WTC11 (cell line): ENCODE data around the gene TACR1. TPM values are rescaled to one million over a fixed set of nuclear protein-coding genes. Genes with fewer than 3 reads are reported as not detected.

Experiments used
- ATAC-seq: fragments of 200-7000 bp; cut with Tn5 transposase; 2 replicates; pipeline ENCODE4 v1.10.0; 2021; ENCODE audit warnings: mild to moderate bottlenecking, moderate library complexity
- CTCF ChIA-PET: fragments of 300-600 bp; sonication (Branson Sonifier 250); formaldehyde crosslinking; loops from one replicate; lab custom pipeline; 2021; ENCODE audit warnings: antibody characterized with exemption; lab: Charles Lee
- POLR2A ChIA-PET: fragments of 350-600 bp; sonication (Branson Sonifier 250); formaldehyde crosslinking; loops from one replicate; lab custom pipeline; 2021; ENCODE audit warnings: antibody characterized with exemption; lab: Charles Lee
- DNase-seq: peaks from one replicate; pipeline ENCODE4 v3.0.0; 2021; ENCODE audit warnings: low spot score
- H3K27ac Mint-ChIP-seq: 2 replicates; pipeline ENCODE4 v1.8.0; 2021; ENCODE audit warnings: mixed read lengths
- H3K27me3 Mint-ChIP-seq: 2 replicates; pipeline ENCODE4 v1.8.0; 2021; ENCODE audit warnings: low read depth, mild to moderate bottlenecking, moderate library complexity, mixed read lengths
- H3K36me3 Mint-ChIP-seq: 2 replicates; pipeline ENCODE4 v1.8.0; 2021; ENCODE audit warnings: mixed read lengths
- H3K4me1 Mint-ChIP-seq: 2 replicates; pipeline ENCODE4 v1.8.0; 2022; ENCODE audit warnings: mixed read lengths
- H3K4me3 Mint-ChIP-seq: 2 replicates; pipeline ENCODE4 v1.8.0; 2021; ENCODE audit warnings: mild to moderate bottlenecking, moderate library complexity, mixed read lengths
- H3K9me3 Mint-ChIP-seq: 2 replicates; pipeline ENCODE4 v1.8.0; 2021; ENCODE audit warnings: mixed read lengths
- CBFB ChIP-seq: sonication (generic); formaldehyde crosslinking; IDR thresholded peaks from 2 replicates; pipeline ENCODE4 v1.8.1; 2022; ENCODE audit warnings: mild to moderate bottlenecking, low read depth, missing genetic modification reagents
- EMX1 ChIP-seq: fragments of 250-450 bp; sonication (Bioruptor Pico); IDR thresholded peaks from 2 replicates; pipeline ENCODE4 v1.8.0; 2021; ENCODE audit warnings: mild to moderate bottlenecking
- FOXP1 ChIP-seq: sonication (generic); formaldehyde crosslinking; IDR thresholded peaks from 2 replicates; pipeline ENCODE4 v1.8.0; 2022; ENCODE audit warnings: missing genetic modification reagents, mild to moderate bottlenecking, moderate library complexity, borderline replicate concordance
- GRHL2 ChIP-seq: fragments of 250-450 bp; sonication (Bioruptor Pico); IDR thresholded peaks from 2 replicates; pipeline ENCODE4 v1.8.0; 2022; ENCODE audit warnings: mild to moderate bottlenecking, moderate library complexity; ENCODE audit not compliant: insufficient replicate concordance, severe bottlenecking
- GTF2I ChIP-seq: fragments of 250-450 bp; sonication (Bioruptor Pico); conservative IDR thresholded peaks from 2 replicates; pipeline ENCODE4 v1.4.0; 2021; ENCODE audit warnings: mild to moderate bottlenecking
- HMGA2 ChIP-seq: fragments of 250-450 bp; sonication (Bioruptor Pico); IDR thresholded peaks from 2 replicates; pipeline ENCODE4 v1.4.0; 2021; ENCODE audit warnings: mild to moderate bottlenecking, moderate library complexity
- JAZF1 ChIP-seq: fragments of 250-450 bp; sonication (Bioruptor Pico); IDR thresholded peaks from 2 replicates; pipeline ENCODE4 v1.9.0; 2021; ENCODE audit warnings: moderate library complexity, mild to moderate bottlenecking, inconsistent platforms
- OVOL2 ChIP-seq: fragments of 250-450 bp; sonication (Bioruptor Pico); IDR thresholded peaks from 2 replicates; pipeline ENCODE4 v1.9.0; 2021; ENCODE audit warnings: mild to moderate bottlenecking, borderline replicate concordance
- RORB ChIP-seq: fragments of 250-450 bp; sonication (Bioruptor Pico); IDR thresholded peaks from 2 replicates; pipeline ENCODE4 v1.9.0; 2021; ENCODE audit warnings: mild to moderate bottlenecking
- SOX15 ChIP-seq: fragments of 250-450 bp; sonication (Bioruptor Pico); IDR thresholded peaks from 2 replicates; pipeline ENCODE4 v1.9.0; 2021; ENCODE audit warnings: mild to moderate bottlenecking
- TCF7 ChIP-seq: sonication (generic); formaldehyde crosslinking; IDR thresholded peaks from 2 replicates; pipeline ENCODE4 v1.8.0; 2022; ENCODE audit warnings: mild to moderate bottlenecking, low read depth, missing genetic modification reagents, moderate library complexity
- ZNF138 ChIP-seq: sonication (generic); formaldehyde crosslinking; conservative IDR thresholded peaks from 2 replicates; pipeline ENCODE4 v1.8.1; 2022; ENCODE audit warnings: mild to moderate bottlenecking, moderate library complexity, missing genetic modification reagents
- ZNF219 ChIP-seq: sonication (generic); formaldehyde crosslinking; IDR thresholded peaks from 2 replicates; pipeline ENCODE4 v1.8.0; 2023; ENCODE audit warnings: missing genetic modification reagents, mild to moderate bottlenecking, borderline replicate concordance
- ZNF416 ChIP-seq: fragments of 250-450 bp; sonication (Bioruptor Pico); IDR thresholded peaks from 2 replicates; pipeline ENCODE4 v1.9.0; 2021; ENCODE audit warnings: mild to moderate bottlenecking, inconsistent platforms
- ZNF423 ChIP-seq: fragments of 250-450 bp; sonication (Bioruptor Pico); IDR thresholded peaks from 2 replicates; pipeline ENCODE4 v2.1.2; 2022; ENCODE audit warnings: mild to moderate bottlenecking, moderate library complexity
- ZNF671 ChIP-seq: fragments of 250-450 bp; sonication (Bioruptor Pico); IDR thresholded peaks from 2 replicates; pipeline ENCODE4 v1.8.0; 2021; ENCODE audit warnings: mild to moderate bottlenecking
- total RNA-seq: library from RNA; stranded (reverse); gene quantifications from 3 replicates; pipeline ENCODE4 v1.2.3, GENCODE V29; 2021
- TF ChIP-seq, protein P1 (sequence below): sonication (generic); formaldehyde crosslinking; IDR thresholded peaks from 2 replicates; pipeline ENCODE4 v1.8.0; 2022; ENCODE audit warnings: mild to moderate bottlenecking, missing genetic modification reagents
- TF ChIP-seq, protein P2 (sequence below): sonication (generic); formaldehyde crosslinking; IDR thresholded peaks from 2 replicates; pipeline ENCODE4 v1.8.0; 2022; ENCODE audit warnings: mild to moderate bottlenecking, missing genetic modification reagents
- TF ChIP-seq, protein P3 (sequence below): sonication (generic); formaldehyde crosslinking; IDR thresholded peaks from 2 replicates; pipeline ENCODE4 v1.8.1; 2022; ENCODE audit warnings: missing genetic modification reagents, borderline replicate concordance
- TF ChIP-seq, protein P4 (sequence below): fragments of 250-450 bp; sonication (Bioruptor Pico); IDR thresholded peaks from 2 replicates; pipeline ENCODE4 v1.8.0; 2021; ENCODE audit warnings: mild to moderate bottlenecking
- TF ChIP-seq, protein P5 (sequence below): sonication (generic); formaldehyde crosslinking; IDR thresholded peaks from 2 replicates; pipeline ENCODE4 v1.8.0; 2023; ENCODE audit warnings: mild to moderate bottlenecking, missing genetic modification reagents

TACR1 gene
- total RNA-seq, 1 experiment from 2014 or later = 0.13 TPM

DNA sequence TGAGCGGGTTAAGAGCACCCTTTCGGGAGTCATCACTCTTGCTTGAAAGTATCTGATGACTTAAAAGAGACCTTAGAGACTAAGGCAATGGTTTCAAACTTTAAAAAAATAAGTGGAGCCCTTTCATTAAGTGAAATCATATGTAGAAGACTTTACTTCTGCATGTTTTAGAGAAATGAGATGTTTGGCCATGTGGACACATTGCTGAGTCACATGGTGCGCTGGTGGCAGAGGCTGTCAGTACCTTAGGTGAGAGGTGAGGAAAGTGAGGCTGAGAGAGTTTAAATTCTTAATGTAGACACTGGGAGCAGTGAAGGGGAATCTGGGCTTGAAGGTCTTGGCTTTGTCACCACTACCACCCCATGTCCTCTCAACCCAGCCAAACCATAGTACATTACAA, 109.8 kb downstream of the TACR1 start (continued):
- TF ChIP-seq GRHL2 (CRISPR knock-in tag) (no peak), ZNF138 (CRISPR knock-in tag) (no peak)
- TF ChIP-seq, protein P1, sequence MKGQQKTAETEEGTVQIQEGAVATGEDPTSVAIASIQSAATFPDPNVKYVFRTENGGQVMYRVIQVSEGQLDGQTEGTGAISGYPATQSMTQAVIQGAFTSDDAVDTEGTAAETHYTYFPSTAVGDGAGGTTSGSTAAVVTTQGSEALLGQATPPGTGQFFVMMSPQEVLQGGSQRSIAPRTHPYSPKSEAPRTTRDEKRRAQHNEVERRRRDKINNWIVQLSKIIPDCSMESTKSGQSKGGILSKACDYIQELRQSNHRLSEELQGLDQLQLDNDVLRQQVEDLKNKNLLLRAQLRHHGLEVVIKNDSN (CRISPR knock-in tag) = no peak
- TF ChIP-seq, all 79 proteins: peak for 0

DNA sequence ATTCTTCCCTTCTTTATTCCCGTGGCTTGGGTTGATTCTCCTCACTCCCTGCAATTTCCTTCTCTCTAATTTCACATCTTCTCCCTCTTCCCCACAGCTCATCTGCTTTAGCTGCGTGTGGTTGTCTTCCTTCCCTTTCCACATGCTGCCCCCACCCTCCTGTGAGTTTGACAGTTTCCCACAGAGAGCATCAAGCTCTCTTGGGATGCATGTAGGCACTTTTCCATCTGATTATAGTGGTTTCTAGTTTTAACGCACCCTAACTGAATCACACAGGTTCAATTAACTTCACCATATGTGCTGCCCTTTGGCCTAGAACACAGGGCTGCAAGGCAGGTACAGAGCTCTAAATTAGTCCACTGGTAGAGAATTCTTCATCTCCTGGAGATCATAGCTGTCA, 110.5 kb downstream of the TACR1 start:
- Mint-ChIP-seq H3K27ac (no peak overlapping the region), H3K36me3 (no peaks in the 10 kb centered on the region), H3K4me1 (peaks cover 20% of the 10 kb centered on the region), H3K9me3 (no peaks in the 10 kb centered on the region), H3K4me3 (no peak overlapping the region), H3K27me3 (no peaks in the 10 kb centered on the region)
- ATAC-seq (no peak), DNase-seq (no peak)
- CTCF ChIA-PET = no interaction called here
- no peak for TF ChIP-seq OVOL2
- TF ChIP-seq, protein P2, sequence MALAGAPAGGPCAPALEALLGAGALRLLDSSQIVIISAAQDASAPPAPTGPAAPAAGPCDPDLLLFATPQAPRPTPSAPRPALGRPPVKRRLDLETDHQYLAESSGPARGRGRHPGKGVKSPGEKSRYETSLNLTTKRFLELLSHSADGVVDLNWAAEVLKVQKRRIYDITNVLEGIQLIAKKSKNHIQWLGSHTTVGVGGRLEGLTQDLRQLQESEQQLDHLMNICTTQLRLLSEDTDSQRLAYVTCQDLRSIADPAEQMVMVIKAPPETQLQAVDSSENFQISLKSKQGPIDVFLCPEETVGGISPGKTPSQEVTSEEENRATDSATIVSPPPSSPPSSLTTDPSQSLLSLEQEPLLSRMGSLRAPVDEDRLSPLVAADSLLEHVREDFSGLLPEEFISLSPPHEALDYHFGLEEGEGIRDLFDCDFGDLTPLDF (CRISPR knock-in tag) = no peak
- no peak for TF ChIP-seq GTF2I (CRISPR knock-in tag)
- TF ChIP-seq EMX1 (CRISPR knock-in tag) = no peak
- no peak for TF ChIP-seq RORB (CRISPR knock-in tag)
- TF ChIP-seq, protein P3, sequence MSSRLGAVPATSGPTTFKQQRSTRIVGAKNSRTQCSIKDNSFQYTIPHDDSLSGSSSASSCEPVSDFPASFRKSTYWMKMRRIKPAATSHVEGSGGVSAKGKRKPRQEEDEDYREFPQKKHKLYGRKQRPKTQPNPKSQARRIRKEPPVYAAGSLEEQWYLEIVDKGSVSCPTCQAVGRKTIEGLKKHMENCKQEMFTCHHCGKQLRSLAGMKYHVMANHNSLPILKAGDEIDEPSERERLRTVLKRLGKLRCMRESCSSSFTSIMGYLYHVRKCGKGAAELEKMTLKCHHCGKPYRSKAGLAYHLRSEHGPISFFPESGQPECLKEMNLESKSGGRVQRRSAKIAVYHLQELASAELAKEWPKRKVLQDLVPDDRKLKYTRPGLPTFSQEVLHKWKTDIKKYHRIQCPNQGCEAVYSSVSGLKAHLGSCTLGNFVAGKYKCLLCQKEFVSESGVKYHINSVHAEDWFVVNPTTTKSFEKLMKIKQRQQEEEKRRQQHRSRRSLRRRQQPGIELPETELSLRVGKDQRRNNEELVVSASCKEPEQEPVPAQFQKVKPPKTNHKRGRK (CRISPR knock-in tag) = no peak
- no peak for TF ChIP-seq TCF7 (CRISPR knock-in tag)
- no peak for TF ChIP-seq ZNF671 (CRISPR knock-in tag)
- TF ChIP-seq JAZF1 (CRISPR knock-in tag) = no peak
- no peak for TF ChIP-seq HMGA2 (CRISPR knock-in tag)
- TF ChIP-seq, protein P4, sequence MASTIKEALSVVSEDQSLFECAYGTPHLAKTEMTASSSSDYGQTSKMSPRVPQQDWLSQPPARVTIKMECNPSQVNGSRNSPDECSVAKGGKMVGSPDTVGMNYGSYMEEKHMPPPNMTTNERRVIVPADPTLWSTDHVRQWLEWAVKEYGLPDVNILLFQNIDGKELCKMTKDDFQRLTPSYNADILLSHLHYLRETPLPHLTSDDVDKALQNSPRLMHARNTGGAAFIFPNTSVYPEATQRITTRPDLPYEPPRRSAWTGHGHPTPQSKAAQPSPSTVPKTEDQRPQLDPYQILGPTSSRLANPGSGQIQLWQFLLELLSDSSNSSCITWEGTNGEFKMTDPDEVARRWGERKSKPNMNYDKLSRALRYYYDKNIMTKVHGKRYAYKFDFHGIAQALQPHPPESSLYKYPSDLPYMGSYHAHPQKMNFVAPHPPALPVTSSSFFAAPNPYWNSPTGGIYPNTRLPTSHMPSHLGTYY = no peak
- no peak for TF ChIP-seq SOX15 (CRISPR knock-in tag)
- TF ChIP-seq ZNF423 (CRISPR knock-in tag) = no peak
- TF ChIP-seq ZNF219 = no peak
- TF ChIP-seq CBFB (CRISPR knock-in tag) = no peak
- POLR2A ChIA-PET = no interaction called here

DNA sequence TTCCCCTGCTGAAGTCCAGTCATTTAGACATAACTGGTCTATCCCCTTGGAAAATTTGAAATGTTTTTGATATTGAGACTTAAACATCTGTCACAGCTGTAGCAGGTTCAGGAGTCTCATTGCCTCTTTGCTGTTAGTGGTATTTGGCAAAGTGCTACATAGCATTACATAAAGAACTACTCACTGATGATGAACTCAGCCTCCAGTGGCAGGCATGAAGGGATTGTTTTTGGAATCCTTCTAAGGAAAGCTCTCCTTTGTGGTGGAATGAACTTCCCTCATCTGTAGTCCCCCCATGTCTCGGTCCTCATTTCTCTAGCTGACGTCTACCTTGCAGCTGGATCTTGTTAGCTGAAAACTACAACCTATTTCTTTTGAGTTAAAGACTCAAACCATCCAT, 111.6 kb downstream of the TACR1 start:
- H3K27ac Mint-ChIP-seq = no peak overlapping the region
- no peak for ATAC-seq
- CTCF ChIA-PET = interaction anchor here (1.0 kb wide), 1 partner anchor 11 kb away, joined by 5 read pairs; no protein-coding TSS in a partner anchor

More for the DNA sequence above, 111.6 kb downstream of the TACR1 start:
- H3K4me3 Mint-ChIP-seq = no peak overlapping the region
- no peaks in the 10 kb centered on the region for H3K36me3 Mint-ChIP-seq
- no peak for DNase-seq
- POLR2A ChIA-PET = interaction anchor here (0.6 kb wide), 1 partner anchor 33 kb away, joined by 3 read pairs; no protein-coding TSS in a partner anchor
- H3K4me1 Mint-ChIP-seq = peaks cover 20% of the 10 kb centered on the region
- no peak for TF ChIP-seq ZNF416
- TF ChIP-seq FOXP1 (CRISPR knock-in tag) = no peak
- TF ChIP-seq, protein P5, sequence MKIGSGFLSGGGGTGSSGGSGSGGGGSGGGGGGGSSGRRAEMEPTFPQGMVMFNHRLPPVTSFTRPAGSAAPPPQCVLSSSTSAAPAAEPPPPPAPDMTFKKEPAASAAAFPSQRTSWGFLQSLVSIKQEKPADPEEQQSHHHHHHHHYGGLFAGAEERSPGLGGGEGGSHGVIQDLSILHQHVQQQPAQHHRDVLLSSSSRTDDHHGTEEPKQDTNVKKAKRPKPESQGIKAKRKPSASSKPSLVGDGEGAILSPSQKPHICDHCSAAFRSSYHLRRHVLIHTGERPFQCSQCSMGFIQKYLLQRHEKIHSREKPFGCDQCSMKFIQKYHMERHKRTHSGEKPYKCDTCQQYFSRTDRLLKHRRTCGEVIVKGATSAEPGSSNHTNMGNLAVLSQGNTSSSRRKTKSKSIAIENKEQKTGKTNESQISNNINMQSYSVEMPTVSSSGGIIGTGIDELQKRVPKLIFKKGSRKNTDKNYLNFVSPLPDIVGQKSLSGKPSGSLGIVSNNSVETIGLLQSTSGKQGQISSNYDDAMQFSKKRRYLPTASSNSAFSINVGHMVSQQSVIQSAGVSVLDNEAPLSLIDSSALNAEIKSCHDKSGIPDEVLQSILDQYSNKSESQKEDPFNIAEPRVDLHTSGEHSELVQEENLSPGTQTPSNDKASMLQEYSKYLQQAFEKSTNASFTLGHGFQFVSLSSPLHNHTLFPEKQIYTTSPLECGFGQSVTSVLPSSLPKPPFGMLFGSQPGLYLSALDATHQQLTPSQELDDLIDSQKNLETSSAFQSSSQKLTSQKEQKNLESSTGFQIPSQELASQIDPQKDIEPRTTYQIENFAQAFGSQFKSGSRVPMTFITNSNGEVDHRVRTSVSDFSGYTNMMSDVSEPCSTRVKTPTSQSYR (CRISPR knock-in tag) = no peak
- no peak for TF ChIP-seq SOX15 (CRISPR knock-in tag)
- no peaks in the 10 kb centered on the region for H3K27me3 Mint-ChIP-seq
- no peaks in the 10 kb centered on the region for H3K9me3 Mint-ChIP-seq
